Fibroblast of skin of left quadriceps (primary cell): ENCODE measurements around the gene MYO19.
A peak's percentile ranks its signal among the peaks of the same experiment; 100 is the strongest.

Experiments used
- DNase-seq, 2 experiments: peaks; one replicate each; pipeline ENCODE4 v3.0.0-alpha.2; 2013; ENCODE audit warnings: low read depth in 2 of 2

The MYO19 gene, protein sequence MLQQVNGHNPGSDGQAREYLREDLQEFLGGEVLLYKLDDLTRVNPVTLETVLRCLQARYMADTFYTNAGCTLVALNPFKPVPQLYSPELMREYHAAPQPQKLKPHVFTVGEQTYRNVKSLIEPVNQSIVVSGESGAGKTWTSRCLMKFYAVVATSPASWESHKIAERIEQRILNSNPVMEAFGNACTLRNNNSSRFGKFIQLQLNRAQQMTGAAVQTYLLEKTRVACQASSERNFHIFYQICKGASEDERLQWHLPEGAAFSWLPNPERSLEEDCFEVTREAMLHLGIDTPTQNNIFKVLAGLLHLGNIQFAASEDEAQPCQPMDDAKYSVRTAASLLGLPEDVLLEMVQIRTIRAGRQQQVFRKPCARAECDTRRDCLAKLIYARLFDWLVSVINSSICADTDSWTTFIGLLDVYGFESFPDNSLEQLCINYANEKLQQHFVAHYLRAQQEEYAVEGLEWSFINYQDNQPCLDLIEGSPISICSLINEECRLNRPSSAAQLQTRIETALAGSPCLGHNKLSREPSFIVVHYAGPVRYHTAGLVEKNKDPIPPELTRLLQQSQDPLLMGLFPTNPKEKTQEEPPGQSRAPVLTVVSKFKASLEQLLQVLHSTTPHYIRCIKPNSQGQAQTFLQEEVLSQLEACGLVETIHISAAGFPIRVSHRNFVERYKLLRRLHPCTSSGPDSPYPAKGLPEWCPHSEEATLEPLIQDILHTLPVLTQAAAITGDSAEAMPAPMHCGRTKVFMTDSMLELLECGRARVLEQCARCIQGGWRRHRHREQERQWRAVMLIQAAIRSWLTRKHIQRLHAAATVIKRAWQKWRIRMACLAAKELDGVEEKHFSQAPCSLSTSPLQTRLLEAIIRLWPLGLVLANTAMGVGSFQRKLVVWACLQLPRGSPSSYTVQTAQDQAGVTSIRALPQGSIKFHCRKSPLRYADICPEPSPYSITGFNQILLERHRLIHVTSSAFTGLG

DNA sequence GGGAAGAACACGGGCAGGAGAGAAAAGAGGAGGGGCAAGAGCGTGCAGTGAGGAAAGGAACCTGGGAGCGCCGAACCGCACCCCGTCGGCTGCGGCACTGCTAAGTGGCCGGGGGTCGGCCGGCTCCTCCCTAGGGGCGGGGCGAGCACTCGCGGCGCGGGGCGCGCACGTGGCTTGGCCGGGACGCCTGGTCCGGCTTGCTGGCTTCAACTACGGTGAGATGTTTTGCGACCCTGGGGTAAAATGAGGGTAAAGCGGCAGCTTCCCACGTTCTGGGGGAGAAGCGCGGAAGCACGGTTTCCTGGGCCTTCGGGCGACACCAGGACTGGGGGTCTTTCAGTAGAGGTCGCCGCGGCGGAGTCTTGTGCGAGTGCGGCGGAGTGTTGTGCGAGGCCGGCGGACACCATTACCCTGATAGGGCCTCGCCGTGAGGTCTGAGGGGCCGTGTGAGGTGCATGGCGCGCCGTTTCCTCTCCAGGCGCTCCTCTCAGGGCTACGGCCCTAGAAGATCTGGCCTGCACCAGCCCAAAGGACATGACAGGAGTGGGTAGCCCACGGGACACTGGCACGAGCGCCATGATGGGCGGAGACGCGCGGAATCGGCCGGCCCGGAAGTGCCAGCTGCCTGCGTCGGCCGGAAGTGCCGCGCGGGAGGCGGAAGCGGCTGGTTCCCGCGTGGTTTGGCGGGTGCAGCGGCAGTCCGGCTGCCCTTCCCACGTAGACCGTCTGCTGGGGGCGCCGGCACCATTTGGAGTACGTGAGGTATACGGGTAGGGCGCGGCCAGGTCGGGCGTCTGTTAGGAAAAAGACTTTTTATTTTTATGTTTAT, at the start of gene MYO19, which contains the start of gene PIGW:
MYO19 (minus strand) TSS at position 29 of the 829 bp plus-strand sequence. CDS start 2,330 bp downstream, outside the sequence.
PIGW (plus strand) TSS at position 148 of the 829 bp plus-strand sequence. CDS start 2,115 bp downstream, outside the sequence.
- DNase-seq = peak; percentile 70 to 73

- no peak for DNase-seq
Measured at GRCh38 chr17:36583787-36584186, 49.1 kb upstream of the MYO19 start.

DNA sequence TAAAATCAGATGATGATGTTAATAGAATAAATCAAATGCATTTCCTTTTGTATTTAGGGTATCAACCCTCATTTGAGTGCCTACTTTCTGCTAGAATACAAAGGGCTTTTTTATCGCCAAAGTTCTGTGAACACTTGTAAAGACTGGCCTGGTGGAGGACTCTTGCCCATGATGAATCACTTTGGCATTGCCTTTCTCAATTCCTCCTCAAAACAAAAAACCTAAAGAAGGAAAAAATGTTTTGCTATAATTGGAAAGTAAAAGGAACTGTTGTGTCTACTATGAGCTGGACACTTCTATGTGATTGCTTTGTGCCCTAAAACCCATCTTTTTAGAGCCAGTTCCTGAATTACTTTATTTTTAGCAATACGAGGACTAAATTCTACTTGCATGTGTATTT, 44.0 kb upstream of the MYO19 start:
- DNase-seq = no peak

GRCh38 chr17:36576793-36577192, 42.1 kb upstream of the MYO19 start:
- DNase-seq = no peak

DNA sequence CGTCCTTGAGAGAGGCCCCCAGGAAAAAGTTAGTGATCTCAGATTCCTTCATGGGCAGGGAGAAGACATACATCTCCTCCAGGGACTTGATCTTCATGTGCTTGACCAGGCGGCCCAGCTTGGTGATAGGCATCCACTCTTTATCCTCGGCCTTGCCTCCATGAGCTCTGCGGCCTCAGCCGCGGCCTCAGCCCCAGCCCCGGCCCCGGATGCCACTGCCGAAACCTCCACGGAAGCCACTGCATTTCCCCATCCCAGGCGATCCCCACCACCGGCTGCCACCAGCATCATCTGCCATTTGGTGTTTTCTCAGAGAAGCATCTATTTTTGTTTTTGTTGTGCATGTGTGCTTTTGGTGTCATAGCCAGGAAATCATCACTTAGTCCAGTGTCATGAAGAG, 40.4 kb upstream of the MYO19 start:
- no peak for DNase-seq

DNA sequence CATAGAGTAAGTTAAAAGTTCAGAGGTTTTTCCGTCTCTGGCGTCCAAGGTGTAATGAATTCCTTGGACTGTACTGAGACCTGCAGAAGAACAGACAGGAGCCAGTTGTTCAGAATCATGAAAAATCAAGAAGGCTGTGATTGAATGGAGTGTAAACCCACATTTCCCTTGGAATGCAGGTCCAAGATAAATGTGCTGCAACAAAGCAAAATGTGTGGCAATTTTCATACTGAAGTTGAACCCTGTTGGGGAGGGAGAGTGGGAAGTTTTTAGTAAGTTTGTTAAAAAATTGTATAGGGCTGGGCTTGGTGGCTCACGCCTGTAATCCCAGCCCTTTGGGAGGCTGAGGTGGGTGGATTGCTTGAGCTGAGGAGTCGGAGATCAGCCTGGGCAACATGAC, 31.4 kb upstream of the MYO19 start:
- DNase-seq = no peak

DNA sequence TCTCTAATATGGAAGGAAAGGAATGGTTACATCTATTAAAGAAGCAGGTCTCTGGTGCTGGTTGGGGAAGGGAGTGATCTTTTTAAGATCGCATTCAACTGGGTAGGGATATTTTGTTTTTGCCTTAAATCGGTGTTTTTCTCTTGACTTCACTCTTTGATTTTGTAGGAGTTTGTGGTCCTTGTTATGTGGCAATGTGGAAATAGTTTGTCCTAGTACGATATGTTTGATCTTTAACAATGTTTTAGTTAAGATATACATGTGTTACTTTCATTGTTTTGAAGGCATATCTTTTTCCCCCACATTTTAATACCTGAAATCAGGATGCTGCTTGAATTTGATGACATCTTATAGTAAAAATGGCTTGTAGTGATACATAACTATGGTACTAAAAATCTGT, 18.8 kb upstream of the MYO19 start:
- no peak for DNase-seq

GRCh38 chr17:36550491-36551417, 16.1 kb upstream of the MYO19 start:
- DNase-seq = no peak

- no peak for DNase-seq
Measured at GRCh38 chr17:36547776-36548175, 13.1 kb upstream of the MYO19 start.

GRCh38 chr17:36546418-36547093, 11.9 kb upstream of the MYO19 start:
- no peak for DNase-seq

DNA sequence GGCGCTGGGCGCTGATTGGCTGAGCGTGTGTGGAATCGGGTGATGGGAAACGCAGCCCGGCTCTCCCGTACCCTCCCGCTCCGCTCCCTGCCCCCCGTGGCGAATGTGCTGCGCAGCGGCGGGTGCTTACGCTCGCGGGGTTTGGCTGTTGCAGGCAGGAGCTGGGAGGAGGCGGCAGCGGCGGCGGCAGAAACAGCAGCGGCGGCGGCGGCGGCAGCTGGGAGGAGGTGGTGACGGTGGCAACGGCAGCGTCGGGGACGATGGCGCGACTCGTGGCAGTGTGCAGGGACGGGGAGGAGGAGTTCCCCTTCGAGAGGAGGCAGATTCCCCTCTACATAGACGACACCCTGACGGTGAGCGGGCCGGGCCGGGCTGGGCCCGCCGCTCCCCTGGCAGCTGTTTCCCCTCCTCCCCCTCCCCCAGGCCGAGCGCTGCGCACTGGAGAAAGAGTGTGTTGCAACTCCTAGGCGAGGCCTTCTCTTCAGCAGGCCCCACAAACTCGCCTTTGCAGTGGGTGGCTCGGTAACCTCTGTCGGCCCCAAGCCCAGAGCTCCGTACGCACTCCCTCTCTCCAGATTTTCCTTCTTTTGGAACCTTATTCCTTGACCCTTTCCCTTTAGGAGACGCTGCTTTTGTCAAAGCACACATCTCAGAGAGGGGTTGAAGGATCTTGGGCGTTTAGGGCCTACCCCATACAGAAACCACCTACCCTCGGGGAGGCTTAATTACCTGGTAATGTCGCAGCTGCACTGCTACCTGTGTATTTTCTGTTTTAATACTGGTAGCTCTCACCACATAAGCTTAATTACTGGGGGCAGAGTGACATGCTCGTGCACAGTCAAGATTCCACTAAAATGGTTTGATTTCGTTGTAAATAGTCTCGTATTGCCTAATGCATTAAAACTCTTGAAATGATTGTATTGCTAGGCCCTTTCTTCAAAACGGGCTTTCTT, 11.1 kb upstream of the MYO19 start:
- DNase-seq = peak; percentile 96 to 97

GRCh38 chr17:36545077-36545464, 10.4 kb upstream of the MYO19 start:
- no peak for DNase-seq

DNA sequence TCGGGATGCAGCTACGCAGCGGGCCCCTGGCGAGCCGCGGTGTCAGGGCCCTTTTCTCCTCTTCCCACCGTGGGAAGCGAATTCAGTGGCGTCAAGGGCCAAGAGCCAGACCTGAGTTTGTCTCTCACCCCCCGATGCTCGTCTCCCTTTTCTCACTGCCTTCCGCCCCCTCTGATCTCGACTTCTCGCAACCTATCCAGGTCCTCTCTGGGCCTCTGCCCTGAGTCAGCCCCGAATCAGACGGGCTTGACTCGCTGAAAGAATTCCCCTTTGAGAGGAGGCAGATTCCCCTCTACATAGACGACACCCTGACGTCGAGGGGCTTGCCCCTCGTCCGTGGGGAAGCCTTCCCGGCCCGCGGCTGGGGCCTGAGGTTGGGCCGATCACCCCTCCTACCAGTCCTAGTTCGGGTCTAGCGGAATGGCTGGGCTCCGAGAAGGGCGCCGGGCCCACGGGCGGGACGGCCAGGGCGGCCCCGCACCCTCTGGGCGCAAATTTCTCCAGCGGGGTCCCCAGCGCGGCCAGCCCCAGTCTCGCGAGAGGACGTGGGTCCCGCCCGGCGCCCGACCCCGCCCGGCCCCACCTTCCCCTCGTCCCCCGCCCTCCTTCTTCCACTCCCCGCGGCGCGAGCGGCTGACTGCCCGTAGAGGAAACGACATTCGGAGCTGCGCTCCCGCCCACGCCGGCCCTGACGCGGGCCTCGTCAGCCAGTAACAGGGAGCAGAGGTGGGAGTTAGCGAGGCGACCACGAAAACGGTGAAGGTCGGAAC, 9.8 kb upstream of the MYO19 start, which contains the start of gene GGNBP2:
GGNBP2 (plus strand) TSS at position 613 of the 770 bp plus-strand sequence. CDS start 806 bp downstream, outside the sequence.
- peak; percentile 87 to 88 for DNase-seq

GRCh38 chr17:36544044-36544306, 9.3 kb upstream of the MYO19 start:
- DNase-seq = peak in 1 of 2 experiments; percentile 4

DNA sequence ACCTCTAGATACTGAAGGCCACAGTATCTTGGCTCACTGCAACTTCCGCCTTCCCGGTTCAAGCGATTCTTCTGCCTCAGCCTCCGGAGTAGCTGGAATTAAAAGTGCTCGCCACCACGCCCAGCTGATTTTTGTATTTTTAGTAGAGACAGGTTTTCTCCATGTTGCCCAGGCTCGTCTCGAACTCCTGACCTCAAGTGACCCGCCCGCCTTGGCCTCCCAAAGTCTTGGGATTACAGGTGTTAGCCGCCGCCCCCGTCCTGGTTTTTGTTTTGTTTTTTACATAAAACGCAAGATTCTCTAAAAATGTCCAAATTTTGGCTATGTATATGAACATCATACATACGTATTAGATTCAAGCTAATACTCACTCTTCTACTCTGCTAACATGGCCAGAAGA, 8.1 kb upstream of the MYO19 start:
- DNase-seq = no peak

DNA sequence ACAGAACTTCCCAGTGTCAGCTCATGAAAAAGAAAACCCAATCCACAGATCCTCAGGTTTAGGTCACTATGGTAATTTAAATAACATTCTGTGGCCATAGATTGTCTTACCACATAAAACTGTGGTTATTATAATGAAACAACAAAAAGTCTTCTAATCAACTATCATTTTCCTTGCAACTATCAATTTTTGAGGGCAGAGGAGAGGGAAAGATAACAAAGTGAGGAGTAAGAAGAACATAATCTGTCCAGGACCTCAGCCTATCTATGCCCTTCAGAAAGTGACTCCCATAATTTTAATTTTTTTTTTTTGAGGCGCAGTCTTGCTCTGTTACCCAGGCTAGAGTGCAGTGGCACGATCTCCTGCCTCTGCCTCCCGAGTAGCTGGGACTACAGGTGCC, 6.0 kb upstream of the MYO19 start:
- DNase-seq = no peak

GRCh38 chr17:36535669-36536081, 1.0 kb upstream of the MYO19 start:
- no peak for DNase-seq
